ENCODE data around the gene STXBP6. TPM values are rescaled to one million over a fixed set of nuclear protein-coding genes. Genes with fewer than 3 reads are reported as not detected.
"Not testable (repeated sequence)": the region's sequence is repeated elsewhere in the genome, so short reads cannot be mapped to it uniquely, and the experiment has no call there.

The STXBP6 gene
- total and polyA plus RNA-seq, 8 donors, result 17.2 to 54.1 (median 47.1) TPM

GRCh38 chr14:24964048-24964447 lies 85.9 kb downstream of the STXBP6 start:
- intact Hi-C loops (cut with DNase I), result no loop called here
- H3K27ac ChIP-seq, result no peak overlapping the region
- H3K9me3 ChIP-seq, result no peaks in the 10 kb centered on the region
- no peak for TF ChIP-seq CTCF (IDR thresholded peaks at IDR 0.05)
- H3K4me1 ChIP-seq, result peaks cover 0 to 3% of the 10 kb centered on the region in 2 donors
- ATAC-seq (no peak), DNase-seq (no peak)
- no peaks in the 10 kb centered on the region for H3K27me3 ChIP-seq
- H3K36me3 ChIP-seq, result no peaks in the 10 kb centered on the region
- no peak overlapping the region for H3K4me3 ChIP-seq

GRCh38 chr14:24962118-24962517 lies 87.8 kb downstream of the STXBP6 start:
- H3K4me3 ChIP-seq; H3K27ac ChIP-seq; H3K27me3 ChIP-seq; DNase-seq; H3K9me3 ChIP-seq; ATAC-seq; H3K36me3 ChIP-seq; H3K4me1 ChIP-seq; intact Hi-C loops (cut with DNase I): not testable (repeated sequence)

- TF ChIP-seq CTCF (IDR thresholded peaks at IDR 0.05), result no peak
- intact Hi-C loops (cut with DNase I), result no loop called here
- Histone ChIP-seq H3K27ac (no peak overlapping the region), H3K4me3 (no peak overlapping the region), H3K9me3 (no peaks in the 10 kb centered on the region), H3K36me3 (no peaks in the 10 kb centered on the region), H3K27me3 (no peaks in the 10 kb centered on the region), H3K4me1 (peaks cover 0 to 5% of the 10 kb centered on the region in 2 donors)
- no peak for DNase-seq
- no peak for ATAC-seq
These were observed 89.1 kb downstream of the STXBP6 start for GRCh38 chr14:24960816-24961215.

- no peak overlapping the region for H3K4me3 ChIP-seq
- intact Hi-C loops (cut with DNase I), result no loop called here
- H3K27ac ChIP-seq, result peak overlapping the region; percentile 16 to 24
- peaks cover 0 to 5% of the 10 kb centered on the region in 2 donors for H3K4me1 ChIP-seq
- no peaks in the 10 kb centered on the region for H3K36me3 ChIP-seq
- H3K27me3 ChIP-seq, result no peaks in the 10 kb centered on the region
- DNase-seq (peak in 2 of 4 donors; percentile 27 to 28), ATAC-seq (peak; percentile 21)
- TF ChIP-seq CTCF (IDR thresholded peaks at IDR 0.05), result no peak
- H3K9me3 ChIP-seq, result no peaks in the 10 kb centered on the region
These were observed 90.1 kb downstream of the STXBP6 start for GRCh38 chr14:24959791-24960331.

- no peak for DNase-seq
- ATAC-seq, result no peak
- Histone ChIP-seq H3K9me3 (no peaks in the 10 kb centered on the region), H3K4me3 (no peak overlapping the region), H3K36me3 (no peaks in the 10 kb centered on the region), H3K27me3 (no peaks in the 10 kb centered on the region), H3K4me1 (peaks cover 0 to 5% of the 10 kb centered on the region in 2 donors), H3K27ac (no peak overlapping the region)
- no peak for TF ChIP-seq CTCF (IDR thresholded peaks at IDR 0.05)
- intact Hi-C loops (cut with DNase I), result no loop called here
These were observed 91.7 kb downstream of the STXBP6 start for GRCh38 chr14:24958271-24958670.

- DNase-seq (no peak), ATAC-seq (no peak)
- no peaks in the 10 kb centered on the region for H3K36me3 ChIP-seq
- intact Hi-C loops (cut with DNase I), result no loop called here
- no peak overlapping the region for H3K4me3 ChIP-seq
- no peaks in the 10 kb centered on the region for H3K27me3 ChIP-seq
- no peaks in the 10 kb centered on the region for H3K9me3 ChIP-seq
- no peak for TF ChIP-seq CTCF (IDR thresholded peaks at IDR 0.05)
- H3K27ac ChIP-seq, result no peak overlapping the region
- H3K4me1 ChIP-seq, result peaks cover 0 to 5% of the 10 kb centered on the region in 2 donors
These were observed 92.1 kb downstream of the STXBP6 start for GRCh38 chr14:24957814-24958213.
